Skin of body (tissue), 2 donors: ENCODE data around the gene DCLK1. TPM values are rescaled to one million over a fixed set of nuclear protein-coding genes. Genes with fewer than 3 reads are reported as not detected.
A peak's percentile ranks its signal among the peaks of the same experiment; 100 is the strongest.

Source experiments
- DNase-seq: peaks from one replicate; lab custom pipeline; 2025; lab: John Stamatoyannopoulos, UW
- total RNA-seq: library from RNA; depleted of rRNA; stranded (reverse); fragments of >200 nt; gene quantifications from one replicate; pipeline ENCODE4 v1.2.3, GENCODE V29; 2014

The DCLK1 gene
- total RNA-seq, 1 donor from 2014 or later, result 82.5 TPM

- no peak for DNase-seq
Measured at GRCh38 chr13:35833608-35834275, 297.4 kb downstream of the DCLK1 start.

DNA sequence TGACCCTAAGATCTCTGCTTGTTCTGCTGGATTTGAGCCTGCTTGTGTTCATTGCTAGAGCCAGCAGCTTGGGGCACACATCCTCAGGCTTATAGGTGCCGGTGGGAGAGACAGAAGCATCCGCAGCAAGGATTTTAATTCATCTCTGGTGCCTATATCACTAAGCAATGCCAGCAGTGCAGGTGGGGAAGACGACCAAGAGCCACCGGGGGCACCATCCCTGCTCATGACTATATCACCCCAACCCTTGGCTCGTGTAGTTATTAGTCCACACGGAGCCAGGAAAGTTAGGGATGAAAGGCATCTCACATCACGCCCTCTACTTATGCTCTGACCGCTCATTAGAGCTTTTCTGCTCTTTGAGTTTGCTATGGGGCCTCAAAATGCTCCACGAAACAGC, 298.2 kb downstream of the DCLK1 start:
- no peak for DNase-seq

- DNase-seq, result no peak
Measured at GRCh38 chr13:35832551-35832950, 298.6 kb downstream of the DCLK1 start.

DNA sequence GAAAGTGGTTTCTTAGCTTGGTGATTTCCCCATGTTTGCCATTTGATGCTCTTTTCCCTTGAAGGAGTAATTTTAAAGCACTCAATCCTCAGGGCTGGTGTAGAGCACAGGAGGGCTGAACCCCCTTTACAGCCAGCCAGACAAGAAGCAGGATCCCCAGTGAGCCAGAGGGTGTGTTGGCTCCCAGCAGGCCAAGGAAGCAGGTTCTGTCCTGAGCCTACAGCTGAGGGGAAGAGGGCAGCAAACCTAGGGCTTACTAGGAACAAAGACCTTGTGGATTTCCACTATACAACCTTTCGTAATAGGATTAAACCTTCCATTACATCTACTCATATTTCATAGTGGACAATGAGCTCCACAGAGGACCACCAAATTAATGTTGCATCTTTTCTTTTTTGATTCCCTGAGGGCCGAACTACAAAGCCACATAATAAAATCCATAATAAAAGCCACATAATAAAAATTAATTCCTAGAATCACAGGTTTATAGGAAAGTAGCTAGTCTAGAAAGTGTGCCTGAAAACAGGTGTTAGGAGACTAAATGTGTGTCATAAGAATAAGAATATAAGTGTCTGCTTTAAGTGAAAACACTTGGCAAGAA, 300.2 kb downstream of the DCLK1 start:
- DNase-seq, result no peak

- no peak for DNase-seq
Measured at GRCh38 chr13:35826626-35827254, 304.4 kb downstream of the DCLK1 start.

- DNase-seq, result no peak
Measured at GRCh38 chr13:35824825-35825224, 306.4 kb downstream of the DCLK1 start.

DNA sequence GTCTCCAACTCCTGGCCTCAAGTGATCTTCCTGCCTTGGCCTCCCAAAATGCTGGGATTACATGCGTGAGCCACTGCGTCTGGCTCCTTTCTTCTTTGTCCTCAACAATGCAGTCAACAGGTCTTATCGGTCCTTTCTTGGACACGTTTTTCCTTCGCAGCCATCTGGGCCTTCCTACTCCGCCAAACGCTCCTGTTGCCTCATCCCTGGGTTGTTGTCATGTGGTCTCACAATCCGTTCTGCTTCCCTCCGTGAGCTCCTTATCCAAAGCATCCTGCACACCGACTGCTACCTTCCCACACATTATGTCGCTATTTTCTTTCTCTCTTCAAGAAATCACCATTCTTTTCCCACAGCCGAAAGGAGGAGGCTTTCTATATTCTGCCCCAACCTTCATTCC, 306.8 kb downstream of the DCLK1 start:
- no peak for DNase-seq

DNA sequence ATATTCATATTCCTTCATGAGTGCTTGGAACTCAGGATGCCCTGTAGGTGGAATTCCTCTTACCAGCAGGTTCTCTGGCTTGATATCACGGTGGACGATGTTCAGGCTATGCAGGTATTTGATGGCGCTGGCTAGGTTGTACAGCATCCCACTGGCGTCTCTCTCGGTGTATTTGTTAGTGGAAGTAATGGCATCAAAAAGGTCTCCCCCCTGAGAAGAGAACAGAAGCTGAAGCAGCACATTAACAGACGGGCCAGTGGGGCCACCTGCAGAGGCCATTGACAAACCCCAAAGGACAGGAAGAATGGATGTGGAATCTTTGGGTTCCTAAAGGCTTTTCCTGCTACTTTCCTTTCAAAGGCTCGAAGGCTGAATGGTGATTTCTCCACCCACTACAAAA, 308.5 kb downstream of the DCLK1 start:
- no peak for DNase-seq

DNA sequence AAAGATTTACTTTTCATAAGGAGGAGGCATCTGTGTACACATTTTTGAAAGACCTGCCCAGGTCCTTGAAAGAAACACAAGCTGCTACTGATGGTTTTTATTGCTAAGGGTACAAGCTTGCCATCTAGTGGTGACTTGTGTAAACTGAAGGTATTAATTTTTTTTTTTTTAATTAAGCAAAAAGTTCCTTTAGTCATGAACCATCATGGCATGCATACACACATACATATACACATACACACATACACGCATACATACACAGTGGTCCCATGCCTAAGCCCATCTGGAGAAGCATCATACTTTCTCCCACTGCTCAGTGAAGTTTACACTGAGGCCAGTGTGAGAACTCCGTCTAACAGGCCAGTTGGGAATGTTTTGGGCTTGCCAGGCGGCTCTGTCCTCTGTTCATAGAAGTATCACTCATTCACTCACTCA, 312.5 kb downstream of the DCLK1 start:
- DNase-seq, result peak; percentile 18

- DNase-seq, result no peak
Measured at GRCh38 chr13:35817642-35818607, 313.3 kb downstream of the DCLK1 start.

GRCh38 chr13:35814605-35815011, 316.6 kb downstream of the DCLK1 start:
- DNase-seq, result peak; percentile 71

GRCh38 chr13:35812736-35813135, 318.4 kb downstream of the DCLK1 start:
- DNase-seq, result peak; percentile 28

GRCh38 chr13:35810321-35810720, 320.9 kb downstream of the DCLK1 start:
- no peak for DNase-seq

GRCh38 chr13:35808846-35809245, 322.3 kb downstream of the DCLK1 start:
- no peak for DNase-seq

- no peak for DNase-seq
Measured at GRCh38 chr13:35804901-35805300, 326.3 kb downstream of the DCLK1 start.

DNA sequence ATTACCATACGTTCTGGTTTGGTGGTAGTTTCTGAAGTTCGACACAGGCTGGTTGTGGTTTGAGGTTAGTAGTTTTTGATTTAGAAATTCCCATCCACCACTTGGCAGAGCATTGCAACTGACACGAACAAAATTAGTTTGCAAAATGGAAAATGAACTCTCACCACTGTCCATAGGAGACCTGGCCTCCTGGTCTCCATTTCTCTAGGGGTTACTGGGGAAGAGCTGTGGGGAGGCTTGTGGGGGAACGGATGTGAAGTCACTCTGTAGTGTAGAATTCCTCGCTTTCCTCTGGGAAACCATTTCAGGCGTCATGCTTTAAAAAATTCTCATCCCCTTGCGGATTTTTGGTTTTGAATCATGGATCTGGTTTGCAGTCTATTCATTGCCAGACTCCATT, 333.2 kb downstream of the DCLK1 start:
- peak; percentile 48 for DNase-seq

- DNase-seq, result no peak
Measured at GRCh38 chr13:35797244-35797643, 333.9 kb downstream of the DCLK1 start.

DNA sequence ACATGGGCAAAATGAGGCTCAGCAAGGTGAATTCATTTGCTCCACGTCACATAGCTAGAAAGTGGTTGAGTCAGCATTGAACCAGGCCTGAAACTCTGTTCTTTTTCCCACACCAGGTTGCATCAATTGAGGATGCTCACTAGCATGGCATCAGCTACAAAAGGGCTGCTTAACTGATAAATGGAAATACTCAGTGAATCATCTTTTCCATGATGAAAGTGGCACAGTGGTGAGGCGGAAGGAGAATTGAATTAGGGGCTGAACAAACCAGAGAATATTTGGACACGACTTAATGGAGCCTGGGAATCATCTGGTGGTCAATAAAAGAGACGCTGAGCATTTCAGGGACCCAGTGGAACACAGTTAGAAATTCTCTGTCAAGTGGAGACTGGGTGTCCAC, 334.6 kb downstream of the DCLK1 start:
- no peak for DNase-seq

- DNase-seq, result no peak
Measured at GRCh38 chr13:35794734-35795389, 336.3 kb downstream of the DCLK1 start.

DNA sequence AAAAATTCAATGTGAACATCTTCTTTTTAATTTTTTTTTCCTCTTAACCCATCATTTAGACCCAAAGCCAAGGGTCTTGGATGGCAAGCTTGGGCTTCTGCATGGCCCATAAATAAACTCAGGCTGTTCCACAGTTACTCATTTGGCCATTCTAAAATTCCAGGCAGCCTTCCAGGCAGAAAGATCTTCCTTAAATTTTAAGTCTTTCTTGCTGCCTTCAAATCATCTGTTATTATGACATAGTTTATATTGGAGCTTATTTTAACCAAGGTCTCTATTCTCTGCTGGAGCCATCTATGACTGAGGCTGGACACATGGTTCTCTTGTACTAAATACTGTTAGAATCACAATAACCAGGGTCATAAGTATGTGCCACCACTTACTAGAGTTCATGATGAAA, 337.4 kb downstream of the DCLK1 start:
- DNase-seq, result no peak

DNA sequence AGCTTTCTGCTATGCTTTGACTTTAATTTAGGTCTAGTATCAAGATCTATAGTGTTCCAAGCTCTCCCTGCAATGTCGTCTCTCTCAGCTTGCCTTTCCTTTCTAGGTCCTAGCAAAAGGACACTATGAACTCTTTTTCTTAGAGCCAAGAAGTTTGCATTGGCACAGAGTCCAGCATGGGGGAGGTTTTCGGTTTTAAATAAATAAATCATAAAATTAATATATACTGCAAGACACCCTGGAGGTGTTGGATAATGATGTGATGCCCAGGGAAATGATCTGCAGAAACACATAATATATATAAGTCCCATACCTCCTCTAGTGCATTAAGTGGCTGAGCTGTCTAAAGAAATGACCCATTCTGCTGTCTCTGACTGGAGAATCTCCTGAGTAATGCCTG, 338.3 kb downstream of the DCLK1 start:
- DNase-seq, result no peak
